ENCODE data around the gene CHST6. TPM values are rescaled to one million over a fixed set of nuclear protein-coding genes. Genes with fewer than 3 reads are reported as not detected.
"Not testable (repeated sequence)": the region's sequence is repeated elsewhere in the genome, so short reads cannot be mapped to it uniquely, and the experiment has no call there.

CHST6 gene
- total and polyA plus RNA-seq, 2 of the 8 experiments (the other 6 are each of a cell fraction or from before 2014, with no cell fraction given), result 18.2 to 25.4 TPM

GRCh38 chr16:75426524-75426923, 68.7 kb downstream of the CHST6 start:
- H3K23me2 ChIP-seq (ENCODE audit: low read depth, low read length); H4K20me1 ChIP-seq (replicated peaks in 1 of 2; ENCODE audit: control insufficient read depth in 1 of 2, insufficient read depth in 2 of 2, low read length in 2 of 2); H2BK120ac ChIP-seq (replicated peaks; ENCODE audit: low read depth, low read length); H3K4me1 ChIP-seq (replicated peaks in 1 of 4; ENCODE audit: control insufficient read depth in 3 of 4, insufficient read depth in 4 of 4, low read length in 3 of 4); H3K79me1 ChIP-seq (ENCODE audit: low read depth, low read length); H4K91ac ChIP-seq (replicated peaks; ENCODE audit: insufficient read length, low read length); H3K4me2 ChIP-seq (ENCODE audit: insufficient read depth in 1 of 2, low read depth in 2 of 2, low read length in 2 of 2); DNase-seq (ENCODE audit: low read depth in 1 of 2, low spot score in 2 of 2); H4K5ac ChIP-seq (ENCODE audit: insufficient read length, low read depth, low read length); H3K27ac ChIP-seq (ENCODE audit: low read depth, low read length); H2BK12ac ChIP-seq (ENCODE audit: low read depth, low read length); H2BK15ac ChIP-seq (ENCODE audit: low read length); H3K18ac ChIP-seq (ENCODE audit: extremely low read depth, low read length); H3K14ac ChIP-seq (ENCODE audit: insufficient read length); H3K36me3 ChIP-seq (ENCODE audit: control insufficient read depth in 2 of 4, insufficient read depth in 4 of 4, low read length in 3 of 4); FAIRE-seq; H3K23ac ChIP-seq (ENCODE audit: insufficient read length); H2BK5ac ChIP-seq (ENCODE audit: low read depth, low read length); POLR2A ChIA-PET (ENCODE audit: partially characterized antibody); H3K56ac ChIP-seq (replicated peaks; ENCODE audit: insufficient read length, low read depth, low read length); H2AK5ac ChIP-seq (ENCODE audit: low read depth, low read length); H3K9ac ChIP-seq (replicated peaks in 1 of 4; ENCODE audit: extremely low read depth in 1 of 4, low read depth in 3 of 4, low read length in 3 of 4); H4K8ac ChIP-seq (ENCODE audit: extremely low read depth, insufficient read depth, low read length); H2BK20ac ChIP-seq (ENCODE audit: low read length); H3K4ac ChIP-seq (replicated peaks; ENCODE audit: insufficient read length, low read depth, low read length); H3K9me3 ChIP-seq (ENCODE audit: insufficient read depth in 2 of 2, low read depth in 1 of 2, low read length in 1 of 2); H3K27me3 ChIP-seq (replicated peaks in 1 of 4; ENCODE audit: control insufficient read depth in 3 of 4, extremely low read depth in 1 of 4, insufficient read depth in 3 of 4, low read length in 3 of 4); H3K4me3 ChIP-seq (ENCODE audit: extremely low read depth in 1 of 4, insufficient read depth in 2 of 4, low read depth in 3 of 4, low read length in 4 of 4); H2AFZ ChIP-seq (ENCODE audit: low read length): not testable (repeated sequence)
- peaks cover 10 to 91% of the 10 kb centered on the region in 2 experiments; a peak in 3 of 4 replicates for H3K79me2 ChIP-seq (ENCODE audit: control insufficient read depth in 1 of 2, insufficient read depth in 2 of 2, low read length in 2 of 2)
- WGBS, 2 experiments (ENCODE audit: extremely low coverage in 1 of 2, insufficient coverage in 1 of 2, insufficient read length in 1 of 2, insufficient replicate concordance in 2 of 2, low coverage in 1 of 2, low lambda C conversion rate in 2 of 2, missing lambda C conversion rate in 1 of 2), result 88% methylated on average over 2 of the region's 2 CpGs; no CpG with 5 or more reads in 1 of the 2 experiments
- CTCF ChIA-PET (ENCODE audit: partially characterized antibody), result interaction anchor here (0.6 to 1.8 kb wide), 4 partner anchors 23 to 91 kb away, joined by 3 to 4 read pairs (median 4); no protein-coding TSS in a partner anchor
